Measurements from ENCODE around the gene AAK1.

Gene AAK1

DNA sequence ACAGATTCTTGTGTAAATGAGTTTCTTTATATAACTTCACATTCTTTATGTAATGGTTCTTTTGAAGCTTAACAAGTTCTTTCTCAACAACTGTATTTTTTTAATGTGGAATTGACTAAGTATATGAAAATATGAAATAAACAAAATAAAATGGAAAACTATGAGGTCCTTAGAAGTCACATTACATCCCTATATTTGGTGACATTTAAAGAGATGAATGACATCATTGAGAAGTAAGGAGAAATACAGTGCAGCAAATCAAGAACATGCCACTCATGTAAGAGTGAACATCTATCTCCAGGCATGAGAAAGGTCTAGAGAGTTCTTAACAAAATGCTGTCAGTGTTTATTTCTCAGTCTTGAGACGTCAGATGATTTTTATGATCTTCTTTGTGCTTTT, 39.0 kb upstream of the AAK1 start:
- peaks cover 10% of the 10 kb centered on the region for H3K4me1 ChIP-seq (ENCODE audit: low read length)
- no peak overlapping the region for H3K9ac ChIP-seq (ENCODE audit: low read length)
- H3K9me3 ChIP-seq (ENCODE audit: insufficient read depth, low read length) = no peaks in the 10 kb centered on the region
- no peak overlapping the region for H3K4me3 ChIP-seq (ENCODE audit: low read length)
- no peak overlapping the region for H3K4me2 ChIP-seq (ENCODE audit: low read length)
- TF ChIP-seq EZH2phosphoT487 (IDR thresholded peaks at IDR 0.05; ENCODE audit: low read depth) = no peak
- TF ChIP-seq, protein P1, sequence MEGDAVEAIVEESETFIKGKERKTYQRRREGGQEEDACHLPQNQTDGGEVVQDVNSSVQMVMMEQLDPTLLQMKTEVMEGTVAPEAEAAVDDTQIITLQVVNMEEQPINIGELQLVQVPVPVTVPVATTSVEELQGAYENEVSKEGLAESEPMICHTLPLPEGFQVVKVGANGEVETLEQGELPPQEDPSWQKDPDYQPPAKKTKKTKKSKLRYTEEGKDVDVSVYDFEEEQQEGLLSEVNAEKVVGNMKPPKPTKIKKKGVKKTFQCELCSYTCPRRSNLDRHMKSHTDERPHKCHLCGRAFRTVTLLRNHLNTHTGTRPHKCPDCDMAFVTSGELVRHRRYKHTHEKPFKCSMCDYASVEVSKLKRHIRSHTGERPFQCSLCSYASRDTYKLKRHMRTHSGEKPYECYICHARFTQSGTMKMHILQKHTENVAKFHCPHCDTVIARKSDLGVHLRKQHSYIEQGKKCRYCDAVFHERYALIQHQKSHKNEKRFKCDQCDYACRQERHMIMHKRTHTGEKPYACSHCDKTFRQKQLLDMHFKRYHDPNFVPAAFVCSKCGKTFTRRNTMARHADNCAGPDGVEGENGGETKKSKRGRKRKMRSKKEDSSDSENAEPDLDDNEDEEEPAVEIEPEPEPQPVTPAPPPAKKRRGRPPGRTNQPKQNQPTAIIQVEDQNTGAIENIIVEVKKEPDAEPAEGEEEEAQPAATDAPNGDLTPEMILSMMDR (IDR thresholded peaks at IDR 0.05; ENCODE audit: low read depth, low read length) = no peak
- H3K79me2 ChIP-seq (ENCODE audit: low read length) = no peaks in the 10 kb centered on the region
- no peaks in the 10 kb centered on the region for H4K20me1 ChIP-seq (ENCODE audit: insufficient read depth, low read length)
- no peaks in the 10 kb centered on the region for H3K36me3 ChIP-seq (replicated peaks; ENCODE audit: low read depth, low read length)
- no peak overlapping the region for H2AFZ ChIP-seq (ENCODE audit: low read depth, low read length)
- no peak overlapping the region for H3K27ac ChIP-seq (ENCODE audit: low read length)
- H3K27me3 ChIP-seq (ENCODE audit: low read depth, low read length) = peaks cover 31% of the 10 kb centered on the region

DNA sequence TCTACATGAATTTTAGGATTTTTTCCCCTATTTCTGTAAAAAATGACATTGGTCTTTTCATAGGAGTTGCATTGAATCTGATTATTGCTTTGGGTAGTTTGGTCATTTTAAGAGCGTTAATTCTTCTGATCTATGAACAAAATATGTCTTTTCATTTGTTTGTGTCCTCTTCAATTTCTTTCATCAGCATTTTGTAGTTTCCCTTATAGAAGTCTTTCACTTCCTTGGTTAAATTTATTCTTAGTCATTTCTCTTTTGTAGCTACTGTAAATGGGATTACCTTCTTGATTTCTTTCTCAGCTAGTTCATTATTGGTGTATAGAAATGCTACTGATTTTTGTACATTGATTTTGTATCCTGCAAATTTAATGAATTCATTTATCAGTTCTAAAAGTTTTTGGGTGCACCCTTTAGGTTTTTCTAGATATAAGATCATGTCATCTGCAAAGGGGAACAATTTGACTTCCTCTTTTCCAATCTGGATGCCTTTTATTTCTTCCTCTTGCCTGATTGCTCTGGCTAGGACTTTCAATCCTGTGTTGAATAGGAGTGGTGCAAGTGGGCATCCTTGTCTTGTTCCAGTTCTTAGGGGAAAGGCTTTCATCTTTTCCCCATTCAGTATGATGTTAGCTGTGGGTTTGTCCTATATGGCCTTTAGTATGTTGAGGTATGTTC, 36.6 kb upstream of the AAK1 start:
- Histone ChIP-seq H3K4me1 (ENCODE audit: low read length) (peaks cover 10% of the 10 kb centered on the region), H3K9me3 (ENCODE audit: insufficient read depth, low read length) (no peaks in the 10 kb centered on the region), H3K27me3 (ENCODE audit: low read depth, low read length) (peaks cover 21% of the 10 kb centered on the region), H3K36me3 (replicated peaks; ENCODE audit: low read depth, low read length) (no peaks in the 10 kb centered on the region), H3K9ac (ENCODE audit: low read length) (no peak overlapping the region), H3K27ac (ENCODE audit: low read length) (no peak overlapping the region), H2AFZ (ENCODE audit: low read depth, low read length) (no peak overlapping the region), H4K20me1 (ENCODE audit: insufficient read depth, low read length) (no peaks in the 10 kb centered on the region), H3K4me2 (ENCODE audit: low read length) (no peak overlapping the region), H3K4me3 (ENCODE audit: low read length) (no peak overlapping the region), H3K79me2 (ENCODE audit: low read length) (no peaks in the 10 kb centered on the region)
- TF ChIP-seq, protein P1 (IDR thresholded peaks at IDR 0.05; ENCODE audit: low read depth, low read length) = no peak
- no peak for TF ChIP-seq EZH2phosphoT487 (IDR thresholded peaks at IDR 0.05; ENCODE audit: low read depth)

DNA sequence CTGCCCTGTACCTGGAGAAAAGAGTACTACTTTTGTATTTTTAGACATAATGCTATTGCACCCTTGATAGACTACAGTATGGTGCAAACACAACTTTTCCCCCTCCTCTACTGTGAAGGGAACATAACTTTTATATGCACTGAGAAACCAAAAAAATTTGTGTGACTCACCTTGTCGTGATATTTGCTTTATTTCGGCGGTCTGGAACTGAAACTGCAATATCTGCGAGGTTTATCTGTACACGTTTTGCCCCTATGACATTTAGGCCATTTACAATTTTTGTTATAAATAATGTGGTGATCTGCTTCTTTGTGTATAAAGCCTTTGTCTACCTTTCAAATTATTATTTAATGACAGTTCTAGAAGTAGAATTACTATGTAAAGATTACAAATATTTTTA, 34.4 kb upstream of the AAK1 start:
- no peak overlapping the region for H2AFZ ChIP-seq (ENCODE audit: low read depth, low read length)
- H3K27me3 ChIP-seq (ENCODE audit: low read depth, low read length) = peaks cover 7% of the 10 kb centered on the region
- no peak for TF ChIP-seq EZH2phosphoT487 (IDR thresholded peaks at IDR 0.05; ENCODE audit: low read depth)
- TF ChIP-seq, protein P1 (IDR thresholded peaks at IDR 0.05; ENCODE audit: low read depth, low read length) = no peak
- no peak overlapping the region for H3K27ac ChIP-seq (ENCODE audit: low read length)
- no peaks in the 10 kb centered on the region for H3K79me2 ChIP-seq (ENCODE audit: low read length)
- H3K4me1 ChIP-seq (ENCODE audit: low read length) = 0 out of 2 replicates have a peak, but pooled peaks cover 5% of the 10 kb centered on the region
- H3K9ac ChIP-seq (ENCODE audit: low read length) = no peak overlapping the region
- no peak overlapping the region for H3K4me3 ChIP-seq (ENCODE audit: low read length)
- H3K36me3 ChIP-seq (replicated peaks; ENCODE audit: low read depth, low read length) = no peaks in the 10 kb centered on the region
- H4K20me1 ChIP-seq (ENCODE audit: insufficient read depth, low read length) = no peaks in the 10 kb centered on the region
- no peak overlapping the region for H3K4me2 ChIP-seq (ENCODE audit: low read length)
- H3K9me3 ChIP-seq (ENCODE audit: insufficient read depth, low read length) = no peaks in the 10 kb centered on the region

DNA sequence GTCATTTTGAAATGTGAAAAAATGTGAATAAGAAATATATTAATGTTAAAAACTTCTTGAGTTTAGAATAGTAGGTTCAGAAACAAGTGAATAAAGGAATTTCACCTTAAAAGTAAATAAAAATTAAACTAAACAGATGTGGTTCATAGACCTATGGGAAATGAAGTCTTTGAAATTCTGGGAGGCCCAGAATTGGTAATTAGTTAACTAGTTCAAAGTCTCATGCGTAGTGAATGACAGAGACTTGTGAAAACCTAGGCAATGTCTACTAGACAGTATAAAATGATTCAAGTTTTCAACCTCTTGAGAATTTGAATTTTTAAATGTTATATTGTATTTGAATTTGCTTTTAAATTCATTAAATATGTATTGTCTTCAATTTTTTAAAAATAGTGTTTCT, 32.6 kb upstream of the AAK1 start:
- Histone ChIP-seq H4K20me1 (ENCODE audit: insufficient read depth, low read length) (no peaks in the 10 kb centered on the region), H3K9me3 (ENCODE audit: insufficient read depth, low read length) (peaks cover 5% of the 10 kb centered on the region; the same call in 1 of the 2 replicates), H3K4me3 (ENCODE audit: low read length) (no peak overlapping the region), H3K27me3 (ENCODE audit: low read depth, low read length) (peaks cover 7% of the 10 kb centered on the region), H3K9ac (ENCODE audit: low read length) (no peak overlapping the region), H3K27ac (ENCODE audit: low read length) (no peak overlapping the region), H3K36me3 (replicated peaks; ENCODE audit: low read depth, low read length) (no peaks in the 10 kb centered on the region), H3K79me2 (ENCODE audit: low read length) (no peaks in the 10 kb centered on the region), H3K4me1 (ENCODE audit: low read length) (0 out of 2 replicates have a peak, but pooled peaks cover 5% of the 10 kb centered on the region), H2AFZ (ENCODE audit: low read depth, low read length) (no peak overlapping the region), H3K4me2 (ENCODE audit: low read length) (no peak overlapping the region)
- TF ChIP-seq, protein P1 (IDR thresholded peaks at IDR 0.05; ENCODE audit: low read depth, low read length) = no peak
- TF ChIP-seq EZH2phosphoT487 (IDR thresholded peaks at IDR 0.05; ENCODE audit: low read depth) = no peak

Data from OCI-LY3 (cell line).